Uterus (tissue), 2 donors: ENCODE measurements around the gene PCMT1.
"Not testable (repeated sequence)": the region's sequence is repeated elsewhere in the genome, so short reads cannot be mapped to it uniquely, and the experiment has no call there.

Experiments used
- CTCF ChIP-seq, 4 experiments: fragments of 200-600 bp in 2 of 4; fragments of 450-650 bp in 2 of 4; sonication (generic) in 2 of 4; IDR thresholded peaks; one replicate each; pipeline ENCODE4 v1.5.1; 2016 to 2019; ENCODE audit warnings: antibody characterized with exemption in 4 of 4, mild to moderate bottlenecking in 2 of 4, moderate library complexity in 1 of 4
- POLR2A ChIP-seq, 2 donors: fragments of 450-650 bp; IDR thresholded peaks; one replicate each; pipeline ENCODE4 v1.6.1; 2016; ENCODE audit warnings: antibody characterized with exemption in 2 of 2, mild to moderate bottlenecking in 1 of 2, moderate library complexity in 1 of 2

GRCh38 chr6:149749082-149749593 lies 403 bp upstream of the PCMT1 start:
- not testable (repeated sequence) for TF ChIP-seq CTCF, POLR2A (IDR thresholded peaks at IDR 0.05)
